GM12892 (cell line): Measurements from ENCODE around the gene RBM20.

Experiments
- POLR2A ChIP-seq: IDR thresholded peaks from 2 replicates; pipeline ENCODE4 v1.6.1; 2011; ENCODE audit warnings: low read depth, low read length, control low read depth
- POLR2AphosphoS5 ChIP-seq: IDR thresholded peaks from 2 replicates; pipeline ENCODE4 v1.6.1; 2011; ENCODE audit warnings: low read depth, low read length, control low read depth
- TAF1 ChIP-seq: IDR thresholded peaks from 2 replicates; pipeline ENCODE4 v1.6.1; 2011; ENCODE audit warnings: low read depth, mild to moderate bottlenecking, control low read depth, low read length, borderline replicate concordance

DNA sequence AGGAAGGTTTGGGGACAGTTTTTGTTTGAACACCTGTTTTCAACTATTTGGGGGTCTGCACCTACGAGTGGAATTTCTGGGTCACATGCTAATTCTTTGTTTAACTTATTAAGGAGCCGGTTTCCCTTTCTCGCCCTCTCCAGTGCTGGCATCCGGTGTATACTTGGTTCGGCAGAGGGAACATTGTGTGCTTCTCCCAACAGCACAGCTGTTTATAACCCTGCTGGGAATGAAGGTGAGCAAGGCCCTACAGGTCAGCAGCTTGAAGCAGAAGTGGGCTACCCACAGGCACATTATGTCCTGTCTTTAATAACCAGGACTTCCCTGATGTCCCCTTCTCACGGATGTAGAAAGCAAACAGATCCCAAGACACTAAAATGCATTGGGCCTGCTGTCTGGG lies 140.1 kb downstream of the RBM20 start:
- TF ChIP-seq POLR2AphosphoS5: no peak
- no peak for TF ChIP-seq POLR2A
- TF ChIP-seq TAF1: no peak
